Subcutaneous adipose tissue (tissue), 4 donors: ENCODE measurements around the gene DCHS2. TPM values are rescaled to one million over a fixed set of nuclear protein-coding genes. Genes with fewer than 3 reads are reported as not detected.

Experiments used
- CTCF ChIP-seq: fragments of 450-650 bp; IDR thresholded peaks from one replicate; pipeline ENCODE4 v1.5.1; 2016; ENCODE audit warnings: low read depth, mild to moderate bottlenecking, control low read depth, antibody characterized with exemption, moderate library complexity
- total RNA-seq, 4 donors: library from RNA; depleted of rRNA; stranded (reverse); fragments of >200 nt; gene quantifications; one replicate each; pipeline ENCODE4 v1.1.0, GENCODE V29; 2016

Gene DCHS2
- total RNA-seq, 4 donors from 2014 or later: not detected

- TF ChIP-seq CTCF: no peak
Measured at GRCh38 chr4:154406018-154406795, 85.4 kb downstream of the DCHS2 start.

GRCh38 chr4:154399259-154399974 is 92.2 kb downstream of the DCHS2 start:
- no peak for TF ChIP-seq CTCF

GRCh38 chr4:154390324-154390723 is 101.3 kb downstream of the DCHS2 start:
- TF ChIP-seq CTCF: no peak

- TF ChIP-seq CTCF: no peak
Measured at GRCh38 chr4:154389148-154389547, 102.5 kb downstream of the DCHS2 start.

- no peak for TF ChIP-seq CTCF
Measured at GRCh38 chr4:154384012-154384411, 107.6 kb downstream of the DCHS2 start.

GRCh38 chr4:154376486-154376885 is 115.1 kb downstream of the DCHS2 start:
- TF ChIP-seq CTCF: no peak

GRCh38 chr4:154368060-154368459 is 123.5 kb downstream of the DCHS2 start:
- no peak for TF ChIP-seq CTCF
